ENCODE data around the gene HIBCH. TPM values are rescaled to one million over a fixed set of nuclear protein-coding genes. Genes with fewer than 3 reads are reported as not detected.

HIBCH gene
- total and polyA plus RNA-seq, 7 experiments from 2014 or later = 11.3 to 25.1 (median 23.9) TPM

- Mint-ChIP-seq H3K9me3 (peaks cover 0 to 2% (median 0%) of the 10 kb centered on the region in 11 donors), H3K4me3 (no peak overlapping the region), H3K4me1 (peaks cover 0 to 2% (median 0%) of the 10 kb centered on the region in 7 donors), H3K27ac (no peak overlapping the region), H3K27me3 (no peaks in the 10 kb centered on the region), H3K36me3 (peaks cover 10 to 60% (median 55%) of the 10 kb centered on the region in 5 donors)
- no peak for ATAC-seq
- no peaks in the 10 kb centered on the region for H3K36me3 ChIP-seq (ENCODE audit: control insufficient read depth in 2 of 3, insufficient read depth in 3 of 3, low read length in 3 of 3)
- no peak overlapping the region for H3K4me3 ChIP-seq (ENCODE audit: low read length)
- H3K27me3 ChIP-seq (ENCODE audit: control insufficient read depth in 2 of 2, insufficient read depth in 2 of 2, low read length in 2 of 2) = no peaks in the 10 kb centered on the region
- intact Hi-C loops (cut with micrococcal nuclease) = no loop called here
- no peak for DNase-seq
- CTCF ChIA-PET = no interaction called here
- no peak overlapping the region for H3K27ac ChIP-seq (ENCODE audit: low read depth, low read length)
- H3K9me3 ChIP-seq (ENCODE audit: control insufficient read depth in 2 of 3, low read length in 3 of 3) = no peaks in the 10 kb centered on the region
- POLR2A ChIA-PET = no interaction called here
- H3K4me1 ChIP-seq (ENCODE audit: control insufficient read depth in 2 of 2, insufficient read depth in 2 of 2, low read length in 2 of 2) = no peaks in the 10 kb centered on the region
Observed at GRCh38 chr2:190199109-190199508, 120.5 kb downstream of the HIBCH start.

- Histone ChIP-seq H3K27ac (ENCODE audit: low read depth, low read length) (no peak overlapping the region), H3K36me3 (ENCODE audit: control insufficient read depth in 2 of 3, insufficient read depth in 3 of 3, low read length in 3 of 3) (no peaks in the 10 kb centered on the region), H3K4me1 (ENCODE audit: control insufficient read depth in 2 of 2, insufficient read depth in 2 of 2, low read length in 2 of 2) (no peaks in the 10 kb centered on the region), H3K27me3 (ENCODE audit: control insufficient read depth in 2 of 2, insufficient read depth in 2 of 2, low read length in 2 of 2) (no peaks in the 10 kb centered on the region), H3K4me3 (ENCODE audit: low read length) (no peak overlapping the region), H3K9me3 (ENCODE audit: control insufficient read depth in 2 of 3, low read length in 3 of 3) (no peaks in the 10 kb centered on the region)
- DNase-seq = no peak
- CTCF ChIA-PET = no interaction called here
- no peak overlapping the region for H3K4me3 Mint-ChIP-seq
- POLR2A ChIA-PET = no interaction called here
- H3K36me3 Mint-ChIP-seq = peaks cover 7 to 49% (median 45%) of the 10 kb centered on the region in 5 donors
- peaks cover 0 to 2% (median 0%) of the 10 kb centered on the region in 7 donors for H3K4me1 Mint-ChIP-seq
- no peaks in the 10 kb centered on the region for H3K27me3 Mint-ChIP-seq
- no peak for ATAC-seq
- intact Hi-C loops (cut with micrococcal nuclease) = no loop called here
- H3K9me3 Mint-ChIP-seq = peaks cover 0 to 2% (median 0%) of the 10 kb centered on the region in 11 donors
- H3K27ac Mint-ChIP-seq = no peak overlapping the region
Observed at GRCh38 chr2:190197143-190197720, 122.4 kb downstream of the HIBCH start.

- ATAC-seq = no peak
- CTCF ChIA-PET = no interaction called here
Observed at GRCh38 chr2:190190507-190191162, 129.0 kb downstream of the HIBCH start.

GRCh38 chr2:190188289-190188688 lies 131.3 kb downstream of the HIBCH start:
- Histone ChIP-seq H3K4me1 (ENCODE audit: control insufficient read depth in 2 of 2, insufficient read depth in 2 of 2, low read length in 2 of 2) (no peaks in the 10 kb centered on the region), H3K27ac (ENCODE audit: low read depth, low read length) (no peak overlapping the region), H3K4me3 (ENCODE audit: low read length) (no peak overlapping the region), H3K9me3 (ENCODE audit: control insufficient read depth in 2 of 3, low read length in 3 of 3) (no peaks in the 10 kb centered on the region), H3K36me3 (ENCODE audit: control insufficient read depth in 2 of 3, insufficient read depth in 3 of 3, low read length in 3 of 3) (no peaks in the 10 kb centered on the region), H3K27me3 (ENCODE audit: control insufficient read depth in 2 of 2, insufficient read depth in 2 of 2, low read length in 2 of 2) (no peaks in the 10 kb centered on the region)
- ChIA-PET CTCF (no interaction called here), POLR2A (interaction anchor here (0.6 kb wide), 1 partner anchor 345 kb away, joined by 3 read pairs; no protein-coding TSS in a partner anchor)
- no peak overlapping the region for H3K27ac Mint-ChIP-seq
- intact Hi-C loops (cut with micrococcal nuclease) = no loop called here
- H3K9me3 Mint-ChIP-seq = no peaks in the 10 kb centered on the region
- ATAC-seq = no peak
- H3K4me1 Mint-ChIP-seq = peaks cover 0 to 3% (median 0%) of the 10 kb centered on the region in 7 donors
- H3K4me3 Mint-ChIP-seq = no peak overlapping the region
- no peak for DNase-seq
- peaks cover 0 to 4% (median 0%) of the 10 kb centered on the region in 5 donors for H3K36me3 Mint-ChIP-seq
- peaks cover 0 to 13% (median 0%) of the 10 kb centered on the region in 5 donors for H3K27me3 Mint-ChIP-seq

More at GRCh38 chr2:190190507-190191162, 129.0 kb downstream of the HIBCH start:
- Histone ChIP-seq H3K9me3 (ENCODE audit: control insufficient read depth in 2 of 3, low read length in 3 of 3) (no peaks in the 10 kb centered on the region), H3K4me3 (ENCODE audit: low read length) (no peak overlapping the region), H3K27ac (ENCODE audit: low read depth, low read length) (no peak overlapping the region), H3K36me3 (ENCODE audit: control insufficient read depth in 2 of 3, insufficient read depth in 3 of 3, low read length in 3 of 3) (no peaks in the 10 kb centered on the region), H3K27me3 (ENCODE audit: control insufficient read depth in 2 of 2, insufficient read depth in 2 of 2, low read length in 2 of 2) (no peaks in the 10 kb centered on the region), H3K4me1 (ENCODE audit: control insufficient read depth in 2 of 2, insufficient read depth in 2 of 2, low read length in 2 of 2) (no peaks in the 10 kb centered on the region)
- no peak for DNase-seq
- Mint-ChIP-seq H3K4me1 (no peaks in the 10 kb centered on the region), H3K36me3 (peaks cover 0 to 8% (median 4%) of the 10 kb centered on the region in 5 donors), H3K9me3 (no peaks in the 10 kb centered on the region), H3K27me3 (no peaks in the 10 kb centered on the region), H3K4me3 (no peak overlapping the region), H3K27ac (no peak overlapping the region)
- intact Hi-C loops (cut with micrococcal nuclease) = no loop called here
- POLR2A ChIA-PET = no interaction called here

GRCh38 chr2:190186238-190186637 lies 133.4 kb downstream of the HIBCH start:
- Mint-ChIP-seq H3K4me1 (peaks cover 0 to 4% (median under 1%) of the 10 kb centered on the region in 7 donors), H3K27me3 (peaks cover 2 to 30% (median 3%) of the 10 kb centered on the region in 5 donors), H3K36me3 (peaks cover 0 to 4% (median 0%) of the 10 kb centered on the region in 5 donors), H3K4me3 (no peak overlapping the region), H3K27ac (no peak overlapping the region), H3K9me3 (no peaks in the 10 kb centered on the region)
- ChIA-PET POLR2A (no interaction called here), CTCF (no interaction called here)
- Histone ChIP-seq H3K4me3 (ENCODE audit: low read length) (no peak overlapping the region), H3K27me3 (ENCODE audit: control insufficient read depth in 2 of 2, insufficient read depth in 2 of 2, low read length in 2 of 2) (peaks cover 0 to 3% of the 10 kb centered on the region in 2 donors), H3K4me1 (ENCODE audit: control insufficient read depth in 2 of 2, insufficient read depth in 2 of 2, low read length in 2 of 2) (no peaks in the 10 kb centered on the region), H3K36me3 (ENCODE audit: control insufficient read depth in 2 of 3, insufficient read depth in 3 of 3, low read length in 3 of 3) (no peaks in the 10 kb centered on the region), H3K9me3 (ENCODE audit: control insufficient read depth in 2 of 3, low read length in 3 of 3) (no peaks in the 10 kb centered on the region), H3K27ac (ENCODE audit: low read depth, low read length) (no peak overlapping the region)
- ATAC-seq = no peak
- intact Hi-C loops (cut with micrococcal nuclease) = no loop called here
- DNase-seq = no peak

GRCh38 chr2:190185380-190185779 lies 134.2 kb downstream of the HIBCH start:
- Histone ChIP-seq H3K36me3 (ENCODE audit: control insufficient read depth in 2 of 3, insufficient read depth in 3 of 3, low read length in 3 of 3) (no peaks in the 10 kb centered on the region), H3K27ac (ENCODE audit: low read depth, low read length) (no peak overlapping the region), H3K4me1 (ENCODE audit: control insufficient read depth in 2 of 2, insufficient read depth in 2 of 2, low read length in 2 of 2) (no peaks in the 10 kb centered on the region), H3K4me3 (ENCODE audit: low read length) (no peak overlapping the region), H3K27me3 (ENCODE audit: control insufficient read depth in 2 of 2, insufficient read depth in 2 of 2, low read length in 2 of 2) (peaks cover 0 to 5% of the 10 kb centered on the region in 2 donors), H3K9me3 (ENCODE audit: control insufficient read depth in 2 of 3, low read length in 3 of 3) (no peaks in the 10 kb centered on the region)
- Mint-ChIP-seq H3K4me1 (peaks cover 0 to 7% (median 4%) of the 10 kb centered on the region in 7 donors), H3K27ac (no peak overlapping the region), H3K4me3 (no peak overlapping the region), H3K9me3 (no peaks in the 10 kb centered on the region), H3K27me3 (peaks cover 4 to 33% (median 6%) of the 10 kb centered on the region in 5 donors), H3K36me3 (peaks cover 0 to 4% (median 0%) of the 10 kb centered on the region in 5 donors)
- intact Hi-C loops (cut with micrococcal nuclease) = no loop called here
- ATAC-seq = no peak
- no peak for DNase-seq
- POLR2A ChIA-PET = no interaction called here
- CTCF ChIA-PET = no interaction called here

GRCh38 chr2:190184460-190184859 lies 135.2 kb downstream of the HIBCH start:
- intact Hi-C loops (cut with micrococcal nuclease) = no loop called here
- no peak overlapping the region for H3K27ac Mint-ChIP-seq
- H3K27me3 Mint-ChIP-seq = peaks cover 10 to 39% (median 13%) of the 10 kb centered on the region in 5 donors

More at GRCh38 chr2:190184460-190184859, 135.2 kb downstream of the HIBCH start:
- Mint-ChIP-seq H3K4me1 (peaks cover 4 to 13% (median 10%) of the 10 kb centered on the region in 7 donors), H3K36me3 (peaks cover 0 to 4% (median 0%) of the 10 kb centered on the region in 5 donors), H3K4me3 (no peak overlapping the region), H3K9me3 (no peaks in the 10 kb centered on the region)
- Histone ChIP-seq H3K27ac (ENCODE audit: low read depth, low read length) (no peak overlapping the region), H3K4me3 (ENCODE audit: low read length) (no peak overlapping the region), H3K36me3 (ENCODE audit: control insufficient read depth in 2 of 3, insufficient read depth in 3 of 3, low read length in 3 of 3) (no peaks in the 10 kb centered on the region), H3K27me3 (ENCODE audit: control insufficient read depth in 2 of 2, insufficient read depth in 2 of 2, low read length in 2 of 2) (peaks cover 0 to 8% of the 10 kb centered on the region in 2 donors), H3K4me1 (ENCODE audit: control insufficient read depth in 2 of 2, insufficient read depth in 2 of 2, low read length in 2 of 2) (no peaks in the 10 kb centered on the region), H3K9me3 (ENCODE audit: control insufficient read depth in 2 of 3, low read length in 3 of 3) (no peaks in the 10 kb centered on the region)
- DNase-seq (no peak), ATAC-seq (no peak)
- ChIA-PET CTCF (no interaction called here), POLR2A (no interaction called here)

Data from naive thymus-derived CD4-positive, alpha-beta T cell (primary cell).